Stimulated activated CD4-positive, alpha-beta T cell treated with anti-CD3 and anti-CD28 coated beads, Interleukin-4, amount 100 ng/mL, for 4 hours (primary cell): ENCODE measurements around the gene GNPDA2.

Experiments
- DNase-seq, 2 experiments: peaks; one replicate each; pipeline ENCODE4 v3.0.0-alpha.2; 2020

Gene GNPDA2

DNA sequence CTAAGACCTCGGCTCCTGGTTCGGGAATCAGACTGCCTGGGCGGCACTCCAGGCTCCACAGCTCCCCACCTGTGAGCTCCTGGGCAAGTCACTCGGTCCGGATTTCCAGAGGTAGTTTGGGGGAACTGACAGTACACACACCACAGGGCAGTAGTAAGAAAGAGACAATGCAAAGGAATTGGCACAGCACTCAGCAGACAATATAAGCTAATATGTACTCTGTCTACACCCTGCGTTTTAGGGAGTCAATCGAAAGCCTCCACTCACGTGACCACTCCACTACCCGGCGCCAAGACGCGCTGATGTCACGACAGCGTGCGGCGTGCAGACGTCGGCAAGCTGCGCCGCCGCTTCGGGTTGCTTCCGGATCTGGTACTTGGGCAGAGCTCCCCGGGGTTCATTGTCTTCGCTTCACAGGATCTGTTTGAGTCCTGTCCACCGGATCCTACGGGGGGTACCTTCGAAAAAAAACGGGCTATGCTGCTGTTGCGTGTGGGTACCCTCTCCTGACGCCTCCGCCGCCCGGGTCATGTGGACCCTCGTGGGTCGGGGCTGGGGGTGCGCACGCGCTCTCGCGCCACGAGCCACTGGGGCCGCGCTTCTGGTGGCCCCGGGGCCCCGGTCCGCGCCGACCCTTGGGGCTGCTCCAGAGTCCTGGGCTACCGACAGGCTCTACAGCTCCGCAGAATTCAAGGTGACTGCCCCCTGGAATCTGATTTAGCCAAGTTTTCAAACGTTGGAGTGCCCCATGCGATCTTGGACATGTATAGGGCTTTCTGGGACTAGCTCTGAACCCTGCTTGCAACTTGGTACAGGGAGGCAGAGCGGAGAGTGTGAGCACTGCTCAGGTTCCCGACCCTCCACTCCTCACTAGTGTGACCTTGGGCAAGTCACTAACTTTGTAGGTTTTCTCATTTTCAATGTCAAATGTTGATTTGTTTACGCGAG lies 48.0 kb downstream of the GNPDA2 start, which contains the start of gene GUF1:
Gene GUF1 (plus strand): TSS at position 327 of the 948 bp plus-strand sequence. CDS start 203 bp downstream, at position 530.
- DNase-seq: peak; percentile 83 to 90

DNA sequence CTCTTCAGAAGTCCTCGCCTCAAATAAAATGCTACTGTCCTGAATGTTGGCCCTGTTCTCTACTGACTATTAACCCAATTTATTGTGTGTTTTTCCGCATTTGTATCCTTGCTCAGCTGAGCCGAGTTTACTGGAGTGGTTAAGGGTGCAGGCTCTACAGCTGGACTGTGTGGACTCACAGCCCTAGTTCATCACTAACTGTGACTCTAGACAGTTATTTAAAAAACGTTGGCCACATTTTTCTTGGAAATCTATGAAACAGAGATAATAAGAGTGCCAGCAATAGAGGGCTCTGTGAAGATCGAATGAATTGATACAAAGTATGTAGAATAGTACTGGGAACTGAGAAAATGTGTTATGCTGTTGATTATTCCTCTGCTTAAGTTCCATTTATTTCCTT lies 51.0 kb downstream of the GNPDA2 start:
- no peak for DNase-seq

DNA sequence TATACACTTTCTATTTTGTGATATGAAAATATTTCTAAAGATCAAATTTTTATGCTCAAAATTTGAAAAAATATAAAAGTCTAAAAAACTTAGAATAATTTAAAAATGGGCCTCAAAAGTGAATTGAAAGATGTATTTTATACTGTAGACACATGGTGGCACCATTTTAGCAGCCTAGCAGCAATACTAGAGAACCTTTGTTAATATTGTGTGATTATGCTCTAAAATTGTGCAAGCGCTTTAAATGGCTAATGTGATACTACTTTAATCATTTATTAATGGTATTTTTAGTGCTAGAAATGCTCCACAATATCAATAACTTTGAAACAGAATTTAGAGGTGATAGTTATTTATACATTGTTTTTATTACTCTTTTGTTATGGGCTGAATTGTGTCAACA lies 51.9 kb downstream of the GNPDA2 start:
- DNase-seq: no peak

DNA sequence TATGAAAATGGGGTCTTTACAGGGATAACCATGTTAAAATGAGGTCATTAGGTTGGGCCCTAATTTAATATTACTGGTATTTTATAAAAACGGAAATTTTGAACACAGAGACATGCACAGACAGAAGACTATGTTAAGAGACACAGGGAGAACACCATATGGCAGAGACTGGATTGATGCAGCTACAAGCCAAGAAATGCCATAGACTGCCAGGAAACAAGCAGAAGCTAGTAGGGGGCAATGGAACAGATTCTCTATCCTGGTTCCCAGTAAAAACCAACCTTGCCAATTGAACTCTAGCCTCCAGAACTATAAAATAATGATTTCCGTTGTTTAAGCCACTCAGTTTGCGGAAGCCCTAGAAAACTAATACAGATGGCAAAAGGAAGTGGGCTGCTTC lies 54.7 kb downstream of the GNPDA2 start:
- no peak for DNase-seq

DNA sequence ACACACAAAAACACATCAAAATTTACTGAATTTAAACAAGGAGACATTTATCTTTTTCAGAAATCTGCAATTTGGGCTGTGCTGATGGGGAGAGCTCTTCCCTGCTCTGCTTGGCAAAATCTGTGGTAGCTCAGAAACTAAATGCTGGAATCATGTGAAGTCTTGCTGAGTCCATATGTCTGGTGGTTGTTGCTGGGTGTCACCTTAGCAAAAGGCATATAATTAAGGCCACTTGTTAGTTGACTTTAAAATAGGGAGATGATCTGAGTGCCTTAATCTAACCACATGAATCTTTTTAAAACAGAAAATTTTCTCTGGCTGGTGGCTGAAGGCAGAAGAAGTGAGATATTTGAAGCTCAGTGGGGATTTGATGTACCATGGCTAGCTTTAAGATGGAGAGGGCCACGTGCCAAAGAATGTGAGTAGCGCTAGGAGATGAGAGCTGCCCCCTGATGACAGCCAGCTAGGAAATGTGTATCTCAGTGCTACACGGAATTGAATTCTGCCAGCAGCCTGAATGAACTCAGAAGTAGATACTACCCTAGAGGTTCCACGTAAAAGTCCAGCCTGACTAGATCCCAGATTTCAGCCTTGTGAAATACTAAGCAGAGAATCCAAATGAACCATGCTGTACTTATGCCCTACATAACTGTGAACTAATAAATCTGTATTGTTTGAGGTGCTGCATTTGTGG lies 55.7 kb downstream of the GNPDA2 start:
- DNase-seq: no peak

DNA sequence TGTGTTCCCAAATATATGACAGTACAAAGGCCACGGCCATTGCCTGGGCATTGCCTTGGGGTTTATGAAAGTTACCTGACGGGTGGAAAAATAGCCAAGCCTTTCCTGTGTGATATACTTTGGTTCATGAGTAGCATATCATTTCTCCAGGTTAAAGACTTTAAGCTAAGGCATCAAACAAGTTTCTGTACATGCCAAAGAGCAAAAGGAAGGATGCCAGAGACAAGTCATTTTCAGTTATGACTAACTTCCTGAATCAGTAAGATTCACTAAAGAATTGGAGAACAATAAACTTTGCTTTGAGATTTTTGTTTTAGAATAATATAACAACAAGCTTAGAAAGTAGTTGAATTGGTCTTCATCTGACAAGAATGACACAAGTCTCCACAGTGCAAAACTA lies 57.8 kb downstream of the GNPDA2 start:
- DNase-seq: no peak

DNA sequence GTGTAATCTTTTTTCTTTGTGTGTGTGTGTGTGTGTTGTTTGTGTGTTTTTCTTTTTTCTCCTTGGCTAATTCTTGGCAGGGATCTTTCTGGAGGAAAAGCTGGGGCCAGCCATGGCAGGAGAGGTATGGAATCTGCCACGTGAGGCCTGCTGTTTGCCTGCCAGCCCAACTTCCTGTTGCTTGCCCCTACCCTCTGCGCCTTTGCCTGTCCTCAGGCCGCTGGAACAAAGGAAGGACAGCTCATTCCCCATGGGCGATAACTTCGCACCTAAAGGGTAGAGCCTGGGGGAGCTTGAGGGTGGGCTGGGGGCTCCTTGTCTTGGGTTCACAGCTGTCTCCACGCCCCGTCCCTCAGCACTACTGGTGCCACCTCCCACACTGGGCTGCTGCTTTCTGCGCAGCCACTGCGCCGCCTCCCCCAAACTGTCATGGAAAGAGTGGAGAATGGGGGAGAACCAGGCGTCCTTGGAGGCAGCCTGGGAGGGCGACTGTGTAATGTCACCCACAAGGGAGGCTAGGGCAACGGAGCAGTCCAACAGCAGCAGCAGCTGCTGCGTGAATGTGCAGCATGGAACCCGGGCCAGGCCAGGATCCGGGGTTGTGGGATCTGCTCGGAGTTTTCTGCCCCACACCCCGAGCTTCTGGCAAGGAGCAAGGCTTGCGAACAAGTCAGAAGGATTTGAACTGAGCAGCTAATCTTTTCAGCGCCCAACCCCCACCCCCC lies 62.7 kb downstream of the GNPDA2 start:
- DNase-seq: no peak

DNA sequence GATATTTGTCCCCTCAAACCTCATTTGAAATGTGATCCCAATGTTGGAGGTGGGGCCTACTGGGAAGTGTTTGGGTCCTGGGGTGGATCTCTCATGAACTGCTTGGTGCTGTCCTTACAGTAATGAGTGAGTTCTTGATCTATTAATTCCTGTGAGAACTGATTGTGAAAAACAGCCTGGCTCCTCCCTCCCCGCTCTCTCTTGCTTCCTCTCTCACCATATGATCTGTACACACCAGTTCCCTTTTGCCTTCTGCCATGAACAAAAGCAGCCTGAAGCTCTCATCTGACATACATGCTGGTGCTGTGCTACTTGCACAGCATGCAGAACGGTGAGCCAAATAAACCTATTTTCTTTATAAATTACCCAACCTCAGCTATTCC lies 63.7 kb downstream of the GNPDA2 start:
- no peak for DNase-seq

DNA sequence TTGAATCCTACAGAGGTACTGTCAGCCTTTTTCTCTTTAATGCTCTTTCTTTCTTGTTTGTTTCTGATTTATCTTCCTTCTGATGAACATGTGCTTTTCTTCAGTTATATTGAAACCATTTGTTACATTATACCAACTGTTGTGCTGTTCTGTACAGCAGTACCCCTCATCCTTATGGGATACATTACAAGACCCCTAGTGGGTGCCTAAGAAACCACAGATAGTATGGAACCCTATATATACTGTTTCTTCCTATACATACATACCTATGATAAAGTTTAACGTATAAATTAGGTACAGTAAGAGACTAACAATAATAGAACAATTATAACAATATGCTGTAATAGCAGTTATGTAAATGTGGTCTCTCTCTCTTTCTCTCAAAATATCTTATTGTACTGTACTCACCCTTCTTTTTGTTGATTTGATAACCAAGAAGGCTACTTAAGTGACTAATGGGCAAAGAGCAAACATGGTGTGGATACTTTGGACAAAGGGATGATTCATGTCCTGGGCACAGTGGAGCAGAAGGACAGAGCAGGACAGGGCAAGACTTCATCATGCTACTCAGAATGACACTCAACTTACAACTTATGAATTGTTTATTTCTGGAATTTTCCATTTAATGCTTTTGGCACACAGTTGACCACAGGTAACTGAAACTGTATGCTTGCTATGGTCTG lies 64.3 kb downstream of the GNPDA2 start:
- DNase-seq: no peak

DNA sequence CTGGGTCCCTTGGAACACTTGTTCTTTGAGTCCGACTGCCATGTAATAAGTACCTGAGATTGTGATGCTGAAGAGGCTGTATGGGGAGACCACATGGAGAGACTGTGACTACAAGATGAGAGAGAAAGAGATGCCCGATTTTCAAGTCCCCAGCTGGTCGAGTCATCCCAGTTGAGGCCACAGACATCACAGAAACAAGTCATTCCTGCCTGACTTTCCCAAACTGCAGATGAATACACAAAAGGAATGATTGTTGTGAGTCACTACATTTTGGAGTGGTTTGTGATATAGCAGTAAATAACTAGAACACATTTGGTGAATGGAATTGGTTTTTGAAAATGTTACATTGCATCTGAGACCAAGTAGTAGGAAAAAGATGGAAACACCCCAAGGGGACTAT lies 66.0 kb downstream of the GNPDA2 start:
- no peak for DNase-seq

DNA sequence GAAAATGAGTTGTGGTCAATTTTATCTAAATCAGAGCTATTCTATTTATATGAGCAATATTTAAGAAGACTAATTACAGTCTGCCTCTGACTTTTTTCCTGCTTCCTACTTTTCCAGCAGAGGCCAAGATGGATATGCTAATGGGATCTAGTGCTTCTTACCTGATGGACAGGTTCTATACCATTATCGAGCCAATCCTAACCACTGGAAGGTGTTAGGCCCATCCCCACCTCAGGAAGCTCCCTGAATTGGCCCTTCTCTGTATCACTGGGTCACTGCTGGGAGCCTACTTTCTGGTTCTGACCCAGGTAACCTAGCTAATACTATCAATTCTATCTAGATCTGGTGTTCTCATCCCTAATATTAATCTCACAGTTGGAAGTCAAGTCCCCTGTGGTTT lies 74.4 kb downstream of the GNPDA2 start:
- DNase-seq: no peak
